Activated CD8-positive, alpha-beta memory T cell treated with anti-CD3 and anti-CD28 coated beads, Interleukin-2, amount 50 U/mL, for 4 hours (primary cell): Measurements from ENCODE around the gene NT5DC1.

Source experiments
- DNase-seq: peaks from one replicate; pipeline ENCODE4 v3.0.0-alpha.2; 2020

Gene NT5DC1

DNA sequence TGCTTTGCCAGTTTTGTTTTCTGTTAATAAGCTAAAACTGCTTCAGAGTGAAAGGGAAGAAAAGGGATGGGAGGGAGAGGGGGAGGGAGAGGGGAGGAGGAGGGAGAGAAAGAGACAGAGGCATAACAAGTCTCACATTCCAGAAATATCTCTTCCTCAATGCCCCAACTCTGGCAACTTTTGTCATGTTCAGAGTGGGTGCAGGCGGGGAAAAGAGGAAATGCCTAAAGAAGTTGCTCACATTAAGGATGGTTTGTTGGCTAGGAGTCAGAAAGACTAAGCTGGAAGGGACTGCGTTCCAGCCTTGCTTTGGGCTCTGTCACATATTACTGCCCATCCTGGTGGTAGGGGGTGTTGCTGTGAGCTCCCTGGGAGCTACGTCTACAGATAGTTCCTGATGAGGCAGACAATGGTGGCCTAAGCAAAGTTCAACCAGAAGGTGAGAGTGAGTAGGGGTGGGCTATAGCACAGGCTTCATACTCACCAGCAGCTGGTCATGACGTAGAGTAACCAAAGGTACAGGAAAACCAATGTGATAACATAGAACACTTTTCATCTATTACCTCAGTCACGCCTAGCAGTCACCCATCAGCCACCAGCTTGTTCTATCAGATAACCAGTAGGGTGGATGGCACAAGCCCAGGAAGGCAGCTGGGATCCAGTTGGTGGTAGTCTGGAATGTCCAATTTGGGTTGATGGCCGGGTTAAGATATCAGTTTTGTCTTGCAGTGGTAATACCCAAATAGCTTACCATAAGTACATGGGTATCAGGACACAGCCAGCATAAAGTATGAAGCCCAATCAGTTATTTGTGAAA lies 151.1 kb downstream of the NT5DC1 start:
- no peak for DNase-seq

DNA sequence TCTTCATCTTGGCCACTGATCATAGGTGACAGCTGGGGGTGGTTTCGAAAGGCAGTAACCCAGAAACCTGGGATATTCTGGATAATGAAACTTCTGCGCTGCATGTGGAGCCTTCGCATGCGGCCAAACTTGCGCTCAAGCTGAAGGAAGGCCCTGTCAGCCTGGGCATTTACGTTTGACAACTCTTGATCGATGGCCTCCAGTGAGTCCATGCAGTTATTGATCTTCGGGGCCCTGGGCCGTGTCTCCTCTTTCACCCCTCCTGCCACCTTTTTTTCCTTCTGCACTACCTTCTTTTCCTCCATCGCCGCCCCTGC lies 152.5 kb downstream of the NT5DC1 start:
- no peak for DNase-seq

DNA sequence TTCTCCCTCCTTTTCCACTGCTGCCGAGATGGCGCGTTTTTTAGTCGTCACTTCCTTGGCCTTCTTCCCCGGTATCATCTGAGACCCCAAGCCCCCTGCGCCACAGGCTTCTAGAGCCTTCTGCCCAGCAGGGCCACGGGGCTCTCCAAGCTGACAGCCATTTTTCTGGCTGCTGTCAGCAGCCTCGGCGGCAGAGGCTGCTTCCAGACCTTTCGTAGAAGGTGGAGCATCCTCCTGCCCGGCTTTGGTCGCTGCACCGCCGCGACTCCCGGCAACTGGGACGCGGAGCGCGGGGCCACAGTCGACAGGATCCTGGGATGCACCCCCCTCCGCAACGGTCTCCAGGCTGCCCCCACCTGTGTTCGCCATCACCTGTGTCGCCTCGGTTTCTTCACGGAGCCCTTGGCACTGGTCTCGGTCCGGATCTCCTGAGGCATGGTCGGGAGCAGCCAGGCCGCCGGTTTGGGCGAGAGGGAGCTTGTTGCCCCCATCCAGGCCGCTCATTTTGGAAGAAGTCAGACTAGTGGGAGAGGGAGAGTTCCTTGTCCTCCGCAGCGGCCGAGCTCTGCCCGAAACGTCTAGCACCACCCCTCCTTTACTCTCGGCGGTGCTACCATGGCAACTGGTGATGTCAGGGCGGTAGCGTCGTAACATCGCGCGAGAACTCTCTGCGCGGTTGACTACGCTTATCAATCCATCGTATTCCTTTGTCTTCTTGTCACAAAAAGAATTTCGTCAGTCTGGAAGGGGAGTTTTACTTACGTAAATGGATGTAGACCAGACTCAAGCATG lies 153.0 kb downstream of the NT5DC1 start, which contains the start of gene TSPYL4:
TSPYL4 (minus strand) TSS at position 571 of the 792 bp plus-strand sequence; CDS start at position 504, 67 bp downstream.
- peak; percentile 92 for DNase-seq

DNA sequence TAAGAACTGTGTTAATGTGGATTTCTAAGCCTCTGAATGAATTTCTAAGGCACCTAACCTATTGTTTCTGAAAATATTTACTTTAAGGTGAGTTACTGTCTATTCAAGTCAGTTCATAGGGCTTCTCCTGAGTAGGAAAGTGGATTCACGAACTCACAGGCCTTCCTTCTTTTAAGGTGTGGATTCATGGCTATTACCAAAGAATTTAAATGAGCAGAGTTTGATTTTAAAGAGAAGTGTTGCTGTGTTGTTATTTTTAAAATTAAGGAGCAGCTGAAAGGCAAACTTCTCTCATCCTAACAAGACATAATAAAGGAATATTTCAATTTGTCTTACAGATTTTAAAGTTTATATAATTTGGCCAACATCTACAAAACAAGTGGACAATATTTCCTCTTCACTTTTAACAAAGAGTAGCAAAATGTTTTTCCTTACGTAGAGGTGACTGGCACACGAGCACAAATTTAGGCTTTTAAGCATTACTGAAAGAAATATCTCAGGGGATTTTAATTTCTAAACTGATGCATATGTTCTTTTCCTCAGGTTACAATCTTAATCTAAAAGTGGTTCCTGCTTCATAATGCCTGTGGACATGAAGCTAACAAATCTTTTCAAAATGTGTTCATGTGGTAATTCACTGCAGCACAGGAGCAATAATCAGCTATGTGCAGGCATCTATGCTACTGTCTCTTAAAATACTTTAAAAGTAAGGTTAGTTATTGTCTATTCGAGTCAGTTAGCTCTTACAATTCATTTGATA lies 153.8 kb downstream of the NT5DC1 start:
- no peak for DNase-seq

DNA sequence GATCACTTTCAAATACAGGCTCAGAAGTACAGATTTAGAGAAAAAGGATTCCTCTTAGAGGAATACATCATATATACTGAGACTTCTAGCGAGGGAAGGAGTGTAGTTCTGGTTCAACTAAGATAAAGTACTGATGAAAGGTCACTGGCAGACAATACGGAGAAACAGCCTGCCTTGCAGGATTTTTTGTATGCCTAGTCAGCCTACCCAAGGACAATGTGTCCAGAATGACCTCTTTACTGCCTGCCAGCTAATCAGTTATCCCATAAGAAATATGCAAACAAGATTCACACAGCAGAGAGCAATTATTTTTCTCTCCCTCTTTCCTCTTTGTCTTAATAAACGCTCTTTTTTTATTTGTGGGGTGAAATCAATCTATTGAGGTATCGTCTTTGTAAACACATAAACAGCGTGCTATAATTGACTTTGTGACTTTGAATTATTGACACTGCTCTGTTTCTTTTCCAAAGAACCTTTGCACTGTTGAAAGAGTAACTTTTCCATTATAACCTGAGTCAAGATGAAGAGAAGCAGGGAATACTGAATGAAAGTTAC lies 154.7 kb downstream of the NT5DC1 start:
- DNase-seq = no peak

DNA sequence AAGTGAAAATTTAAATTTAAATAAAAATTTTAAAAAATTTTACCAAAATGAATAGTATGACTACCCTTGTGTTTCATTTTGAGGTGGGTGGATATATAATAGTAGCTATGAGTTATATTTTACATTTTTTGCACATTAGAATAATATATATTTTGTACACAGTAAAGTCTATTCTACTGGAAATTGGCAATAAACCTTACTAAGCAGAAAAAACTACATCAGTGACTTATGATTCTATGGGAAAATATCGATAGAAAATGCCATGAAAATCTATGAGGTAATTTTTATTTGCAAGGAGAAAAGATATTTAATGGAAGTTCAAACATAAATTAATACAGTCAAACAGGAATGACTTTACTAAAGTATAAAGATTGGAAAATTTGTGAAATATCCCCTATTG lies 156.0 kb downstream of the NT5DC1 start:
- DNase-seq = no peak

DNA sequence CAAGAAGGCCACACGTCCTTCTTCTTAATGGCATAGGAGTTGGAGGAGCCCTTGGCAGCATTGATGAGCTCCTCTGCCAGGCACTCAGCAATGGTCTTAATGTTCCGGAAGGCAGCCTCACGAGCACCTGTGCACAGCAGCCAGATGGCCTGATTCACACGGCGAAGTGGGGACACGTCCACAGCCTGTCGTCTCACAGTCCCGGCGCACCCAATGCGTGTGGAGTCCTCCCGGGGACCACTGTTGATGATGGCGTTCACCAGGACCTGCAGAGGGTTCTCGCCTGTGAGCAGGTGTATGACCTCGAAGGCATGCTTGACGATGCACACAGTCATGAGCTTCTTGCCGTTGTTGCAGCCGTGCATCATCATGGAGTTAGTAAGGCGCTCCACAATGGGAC lies 157.9 kb downstream of the NT5DC1 start:
- DNase-seq = no peak

DNA sequence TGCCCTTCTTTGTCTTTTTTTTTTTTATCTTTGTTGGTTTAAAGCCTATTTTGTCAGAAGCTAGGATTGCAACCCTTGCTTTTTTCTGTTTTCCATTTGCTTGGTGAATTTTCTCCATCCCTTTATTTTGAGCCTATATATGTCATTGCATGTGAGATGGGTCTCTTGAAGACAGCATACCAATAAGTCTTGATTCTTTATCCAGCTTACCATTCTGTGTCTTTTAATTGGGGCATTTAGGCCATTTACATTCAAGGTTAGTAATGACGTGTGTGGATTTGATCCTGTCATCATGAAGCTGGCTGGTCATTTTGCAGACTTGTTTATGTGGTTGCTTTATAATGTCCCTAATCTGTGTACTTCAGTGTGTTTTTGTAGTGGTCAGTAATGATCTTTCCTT lies 162.7 kb downstream of the NT5DC1 start:
- DNase-seq = no peak

DNA sequence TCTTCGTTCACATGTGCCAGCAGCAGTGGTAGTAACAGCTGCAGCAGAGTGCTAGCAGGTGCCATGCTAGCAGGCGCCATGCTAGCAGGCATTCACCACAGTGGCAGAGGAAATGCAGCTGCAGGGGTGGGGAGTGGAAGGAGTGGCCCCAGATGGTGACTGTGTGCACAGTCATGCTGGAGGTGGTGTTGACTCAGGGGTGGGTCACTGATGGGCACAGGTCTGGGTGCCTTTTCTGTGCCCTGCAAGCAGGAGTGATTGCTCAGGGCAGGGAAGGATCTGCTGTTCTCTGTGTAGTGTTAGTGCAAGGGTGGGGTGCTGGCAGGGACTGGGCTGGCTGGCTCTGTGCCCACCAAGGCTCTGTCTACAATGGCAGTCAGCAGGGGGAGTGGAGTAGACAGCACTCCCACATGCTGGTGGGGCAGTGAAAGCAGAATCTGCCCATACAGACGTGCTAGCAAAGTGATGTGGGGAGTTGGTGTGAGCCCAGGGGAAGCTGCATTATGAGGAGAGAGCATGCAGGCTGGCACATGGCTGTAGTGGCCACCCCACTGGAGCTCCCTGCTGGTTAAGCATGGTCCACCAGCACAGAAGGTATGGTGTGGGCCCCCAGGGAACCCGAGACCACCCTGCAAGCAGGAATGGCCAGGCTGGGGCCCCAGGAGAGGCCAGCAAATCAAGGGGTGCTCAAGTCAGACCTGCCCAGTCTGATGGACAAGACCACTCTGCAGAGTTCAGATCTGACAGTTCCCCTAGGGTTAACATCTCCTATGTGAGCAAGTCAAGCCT lies 164.6 kb downstream of the NT5DC1 start:
- no peak for DNase-seq

DNA sequence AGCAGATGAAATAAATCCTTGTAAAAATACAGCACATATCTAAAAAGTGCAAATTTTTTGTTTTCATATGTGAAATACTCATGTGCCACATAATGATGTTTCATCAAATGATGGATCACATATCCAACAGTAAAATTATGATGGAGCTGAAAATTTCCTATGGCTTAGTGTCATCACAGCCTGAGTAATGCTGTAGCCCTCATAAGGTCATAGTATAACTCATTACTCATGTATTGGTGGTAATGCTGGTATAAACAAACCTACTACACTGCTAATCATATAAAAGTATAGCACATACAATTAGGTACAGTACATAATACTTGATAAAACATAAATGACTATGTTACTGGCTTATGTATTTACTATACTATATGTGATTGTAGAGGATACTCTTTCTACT lies 166.2 kb downstream of the NT5DC1 start:
- DNase-seq = no peak

DNA sequence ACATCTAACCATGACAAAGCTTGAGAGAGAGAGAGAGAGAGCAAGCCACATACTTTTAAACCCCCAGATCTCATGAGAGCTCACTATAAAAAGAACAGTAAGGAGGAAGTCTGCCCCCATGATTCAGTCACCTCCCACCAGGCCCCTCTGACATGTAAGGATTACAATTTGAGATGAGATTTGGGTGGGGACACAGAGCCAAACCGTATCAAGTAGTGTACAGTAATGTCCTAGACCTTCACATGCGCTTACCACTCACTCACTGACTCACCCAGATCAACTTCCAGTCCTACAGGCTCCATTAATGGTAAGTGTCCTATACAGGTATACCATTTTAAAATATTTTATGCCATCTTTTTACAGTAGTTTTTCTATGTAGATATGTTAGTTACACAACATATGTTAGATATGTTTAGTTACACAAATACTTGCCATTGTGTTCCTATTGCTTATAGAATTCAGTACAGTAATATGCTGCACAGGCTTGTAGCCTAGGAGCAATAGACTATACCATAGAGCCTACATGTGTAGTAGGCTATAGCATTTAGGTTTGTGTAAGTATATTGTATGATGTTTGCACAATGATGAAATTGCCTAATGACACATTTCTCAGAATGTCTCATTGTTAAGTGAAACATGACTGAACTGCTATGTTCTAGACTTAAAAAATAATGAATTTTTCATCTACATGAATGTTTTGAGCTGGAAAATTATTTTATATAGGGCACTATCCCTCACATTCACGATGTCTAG lies 167.4 kb downstream of the NT5DC1 start:
- DNase-seq = no peak

DNA sequence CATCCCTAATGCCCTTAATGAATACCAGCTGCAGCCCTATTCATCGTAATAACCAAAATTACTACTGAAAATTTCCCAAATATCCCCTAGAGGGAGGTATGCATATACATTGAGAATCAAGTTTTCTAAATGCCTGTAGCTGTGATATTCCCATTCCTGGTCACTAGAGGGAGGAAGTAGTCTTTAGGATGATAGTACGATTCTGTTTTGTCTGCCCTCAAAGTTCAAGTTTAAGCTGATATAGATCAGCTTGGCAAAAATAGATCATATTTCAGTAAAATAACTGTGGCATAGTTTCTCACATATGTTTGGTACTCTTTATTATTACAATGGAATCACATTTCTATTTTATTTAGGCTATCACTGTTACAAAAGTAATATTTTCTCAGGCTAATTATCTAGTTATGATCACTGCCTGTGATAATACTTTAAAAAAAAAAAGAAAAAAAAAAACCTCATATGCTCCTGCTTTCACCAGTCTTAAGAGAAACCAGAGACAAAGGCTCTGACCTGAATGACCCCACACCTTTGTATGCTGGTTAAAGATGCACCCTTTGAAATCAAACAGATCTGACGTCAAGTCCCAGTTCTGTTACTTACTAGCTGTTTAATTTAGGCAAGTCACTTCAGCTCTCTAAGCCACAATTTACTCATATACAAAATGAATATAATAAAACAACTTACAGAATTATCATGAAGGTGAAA lies 168.1 kb downstream of the NT5DC1 start:
- DNase-seq = no peak

DNA sequence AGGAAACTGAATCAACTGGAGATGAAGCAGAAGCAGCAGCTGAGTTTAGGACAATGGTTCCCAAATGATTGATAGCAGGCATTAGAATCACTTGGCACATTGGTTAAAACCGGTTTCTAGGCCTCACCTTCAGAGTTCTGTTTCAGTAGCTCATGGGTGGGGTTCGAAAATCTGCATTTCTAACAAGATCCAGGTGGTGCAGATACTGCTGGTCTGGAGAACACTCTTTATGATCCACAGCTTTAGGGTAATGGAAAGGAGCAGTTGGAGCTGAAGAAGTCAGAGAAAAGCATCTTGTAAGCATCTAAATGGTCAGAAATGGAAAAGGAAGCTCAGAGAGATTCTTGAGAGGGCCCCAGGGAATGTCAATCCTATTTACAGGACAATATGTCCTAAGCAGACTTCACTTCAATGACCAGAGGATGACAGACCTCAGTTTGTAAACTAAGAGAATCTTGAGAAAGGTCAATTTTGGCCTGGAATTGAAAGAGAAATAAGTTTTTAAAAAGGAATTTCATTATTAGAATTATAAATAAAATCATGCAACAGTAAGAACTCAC lies 170.6 kb downstream of the NT5DC1 start:
- DNase-seq = no peak

DNA sequence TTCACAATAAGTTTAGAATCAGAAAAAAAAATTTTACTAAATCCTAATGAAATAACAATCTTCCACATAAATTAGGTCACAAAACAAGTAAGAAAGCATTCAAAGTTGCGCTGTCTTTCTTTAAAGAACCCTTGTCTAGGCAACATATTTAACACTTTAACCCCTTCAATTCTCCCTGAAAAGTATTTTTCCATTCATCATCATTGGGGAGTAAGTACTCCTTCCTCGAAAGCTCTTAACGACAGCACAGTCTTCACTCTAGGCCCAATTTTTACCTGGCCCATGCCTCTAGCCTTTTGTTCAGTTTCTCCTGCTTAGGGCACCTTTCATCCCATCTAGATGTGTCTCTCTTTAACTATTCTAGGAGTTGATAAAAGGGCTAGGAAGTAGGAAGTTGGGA lies 176.5 kb downstream of the NT5DC1 start:
- DNase-seq = no peak

DNA sequence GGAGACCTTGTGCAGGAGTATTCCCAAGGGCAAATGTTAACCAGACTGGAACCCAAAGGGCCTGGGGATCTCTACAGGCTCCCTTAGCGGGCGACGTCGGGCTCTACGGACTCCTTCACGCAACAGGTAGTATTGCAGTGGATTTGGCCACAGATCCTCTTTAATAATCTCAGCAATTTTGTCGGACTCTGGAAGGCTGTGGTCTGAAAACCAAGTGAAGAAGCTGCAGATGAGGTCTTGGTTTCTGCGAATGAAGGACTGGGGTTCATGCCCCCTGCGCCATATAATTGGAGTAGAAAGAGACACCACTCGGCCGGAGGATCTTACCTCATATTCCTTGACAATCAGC lies 177.8 kb downstream of the NT5DC1 start:
- no peak for DNase-seq

DNA sequence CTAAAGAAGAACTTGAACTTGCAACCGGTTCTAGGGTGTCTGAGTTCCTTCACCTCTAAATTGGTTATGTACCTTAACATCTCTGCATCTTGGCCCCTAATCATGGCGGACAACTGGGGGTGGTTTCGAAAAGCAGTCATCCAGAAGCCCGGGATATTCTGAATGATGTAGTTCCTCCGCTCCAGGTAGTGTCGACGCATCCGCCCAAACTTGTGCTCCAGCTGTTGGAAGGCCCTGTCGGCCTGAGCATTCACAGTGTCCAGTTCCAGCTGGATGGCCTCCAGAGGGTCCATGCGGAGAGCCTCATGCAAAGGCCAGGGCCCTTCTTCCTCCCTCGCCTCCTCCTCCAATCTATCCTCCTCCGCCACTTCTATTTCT lies 178.2 kb downstream of the NT5DC1 start:
- DNase-seq = peak; percentile 17

DNA sequence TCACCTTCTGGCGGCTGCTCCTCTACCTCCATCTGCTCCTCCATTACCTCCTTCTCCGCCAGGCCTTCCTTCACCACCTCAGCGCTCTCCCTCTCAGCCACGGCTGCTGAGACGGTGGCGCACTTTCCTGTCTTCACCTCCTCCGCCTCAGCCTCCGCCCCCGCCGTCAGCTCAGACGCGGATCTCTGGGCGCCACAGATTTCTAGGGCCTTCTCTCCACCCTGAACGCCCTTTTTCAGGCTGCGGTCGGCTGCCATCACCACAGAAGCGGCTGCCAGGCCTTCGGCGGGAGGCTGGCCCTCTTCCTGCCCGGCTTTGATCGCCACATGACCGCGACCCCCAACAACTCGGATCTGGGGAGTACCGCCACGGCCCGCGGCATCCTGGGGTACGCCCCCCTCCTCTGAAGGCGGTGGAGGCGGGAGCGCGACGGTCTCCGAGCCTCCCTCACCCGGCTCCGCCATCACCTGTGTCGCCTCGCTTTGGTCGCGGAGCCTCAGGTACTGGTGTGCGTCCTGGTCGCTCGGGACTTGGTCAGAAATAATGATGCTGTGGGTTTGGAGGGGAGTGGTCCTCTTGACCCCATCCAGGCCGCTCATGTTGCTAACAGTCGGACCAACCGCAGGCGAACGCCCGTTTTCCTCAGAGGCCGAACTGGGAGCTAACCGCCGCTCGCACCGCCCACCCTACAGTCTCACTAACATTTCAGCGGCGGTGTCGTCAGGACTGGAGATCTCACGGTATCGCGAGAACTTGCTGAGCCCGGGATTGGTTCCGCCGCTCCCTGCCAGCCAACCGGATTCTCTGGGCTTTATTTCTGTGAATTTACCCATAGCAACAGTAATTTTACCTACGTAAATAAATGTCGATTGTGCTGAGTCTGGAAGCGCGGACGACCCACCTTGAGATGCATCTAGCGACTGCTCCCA lies 178.8 kb downstream of the NT5DC1 start, which contains the start of gene TSPYL1:
TSPYL1 (minus strand) TSS at position 699 of the 929 bp plus-strand sequence; CDS start at position 599, 100 bp downstream.
- peak; percentile 94 for DNase-seq

DNA sequence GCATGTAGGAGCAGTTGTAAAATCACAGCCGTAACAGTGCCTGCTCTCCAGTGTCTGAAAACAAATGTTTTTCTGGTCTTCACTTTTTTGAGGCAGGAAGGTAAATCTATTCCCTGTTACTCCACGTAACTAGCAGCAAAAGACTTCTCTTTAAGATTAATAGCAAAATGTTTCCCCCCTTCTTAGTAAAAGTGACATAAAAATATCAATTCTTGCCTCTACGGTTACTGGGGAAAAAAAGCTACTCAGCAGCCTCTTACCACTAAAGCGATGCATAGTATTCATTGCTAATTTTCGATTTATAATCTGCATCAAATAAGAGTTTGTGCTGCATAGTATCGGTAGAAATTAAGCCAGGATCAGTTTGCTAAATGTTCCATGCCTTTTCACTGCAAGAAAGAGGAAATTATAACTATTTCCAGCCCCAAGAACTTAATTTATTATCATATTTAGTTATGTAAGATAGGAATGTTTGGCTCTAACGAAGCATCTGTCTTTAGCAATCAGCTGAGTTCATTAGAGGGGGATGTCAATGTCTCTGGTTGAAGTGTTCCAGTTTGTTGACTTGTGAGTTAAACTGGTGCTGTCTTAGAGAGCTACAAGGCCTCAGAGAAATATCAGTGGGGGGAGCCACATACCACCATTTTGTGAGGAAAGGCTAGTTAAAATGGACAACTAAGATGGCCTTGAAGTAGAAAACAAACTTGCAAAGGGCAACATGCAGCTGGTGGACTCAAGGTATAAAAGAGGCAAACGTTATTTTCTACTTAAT lies 179.7 kb downstream of the NT5DC1 start:
- DNase-seq = no peak

DNA sequence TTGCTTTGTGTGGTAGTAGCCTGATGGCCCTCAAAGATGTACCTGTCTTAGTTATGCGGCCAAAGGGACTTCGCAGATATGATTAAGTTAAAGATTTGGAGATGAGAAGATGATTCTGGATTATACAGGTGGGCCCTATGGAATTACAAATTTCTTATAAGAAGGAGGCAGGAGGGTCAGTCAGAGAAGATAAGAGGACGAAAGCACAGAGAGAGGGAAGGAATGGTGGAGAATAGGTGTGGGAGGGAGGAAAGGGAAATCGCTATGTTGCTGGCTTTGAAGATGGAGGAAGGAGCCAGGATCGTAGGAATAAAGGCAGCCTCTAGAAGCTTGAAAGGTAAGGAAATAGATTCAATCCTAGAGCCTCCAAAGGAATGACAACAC lies 180.3 kb downstream of the NT5DC1 start:
- DNase-seq = no peak
